ENCODE measurements around the gene OXCT2.

OXCT2 gene

GRCh38 chr1:39733161-39733560, 38.0 kb downstream of the OXCT2 start:
- peaks cover 0 to 6% (median 2%) of the 10 kb centered on the region in 10 experiments; a peak in 7 of 20 replicates for H3K4me1 ChIP-seq
- no peaks in the 10 kb centered on the region for H3K36me3 ChIP-seq
- H4K20me1 ChIP-seq, result no peaks in the 10 kb centered on the region
- H3K9me3 ChIP-seq (replicated peaks in 1 of 11), result peaks cover 0 to 3% (median 0%) of the 10 kb centered on the region in 11 experiments; a peak in 2 of 22 replicates
- H3K27me3 ChIP-seq, result peaks cover under 1 to 7% (median 2%) of the 10 kb centered on the region in 11 experiments; a peak in 14 of 22 replicates
- H3K9ac ChIP-seq, result no peak overlapping the region
- TF ChIP-seq Cebpa-rat (IDR thresholded peaks at IDR 0.05), result no peak
- H3K4me2 ChIP-seq, result no peak overlapping the region
- no peak overlapping the region for H3K4me3 ChIP-seq
- no peak overlapping the region for H3K27ac ChIP-seq

- H3K4me3 ChIP-seq, result no peak overlapping the region
- H3K27ac ChIP-seq, result no peak overlapping the region
- no peak for TF ChIP-seq Cebpa-rat (IDR thresholded peaks at IDR 0.05)
- H3K36me3 ChIP-seq, result no peaks in the 10 kb centered on the region
- no peaks in the 10 kb centered on the region for H4K20me1 ChIP-seq
- peaks cover 4 to 12% (median 7%) of the 10 kb centered on the region in 11 experiments; a peak in 18 of 22 replicates for H3K27me3 ChIP-seq
- H3K9me3 ChIP-seq (replicated peaks in 1 of 11), result no peaks in the 10 kb centered on the region; a peak in 2 of 22 replicates
- no peak overlapping the region for H3K4me2 ChIP-seq
- H3K9ac ChIP-seq, result no peak overlapping the region
- H3K4me1 ChIP-seq, result peaks cover 2 to 7% (median 5%) of the 10 kb centered on the region in 10 experiments; a peak in 19 of 20 replicates
Measured at GRCh38 chr1:39732730-39733129, 38.4 kb downstream of the OXCT2 start.

GRCh38 chr1:39729842-39730241, 41.3 kb downstream of the OXCT2 start:
- Histone ChIP-seq H3K27ac (no peak overlapping the region), H4K20me1 (no peaks in the 10 kb centered on the region), H3K27me3 (peaks cover 9 to 28% (median 14%) of the 10 kb centered on the region in 11 experiments; a peak in 18 of 22 replicates)

GRCh38 chr1:39729030-39729429, 42.1 kb downstream of the OXCT2 start:
- Histone ChIP-seq H3K36me3 (no peaks in the 10 kb centered on the region), H3K27me3 (peaks cover 9 to 28% (median 14%) of the 10 kb centered on the region in 11 experiments; a peak in 18 of 22 replicates)

More at GRCh38 chr1:39729842-39730241, 41.3 kb downstream of the OXCT2 start:
- Histone ChIP-seq H3K4me3 (no peak overlapping the region), H3K9me3 (replicated peaks in 1 of 11) (no peaks in the 10 kb centered on the region), H3K36me3 (no peaks in the 10 kb centered on the region), H3K4me1 (peaks cover 8 to 14% (median 11%) of the 10 kb centered on the region in 10 experiments), H3K4me2 (no peak overlapping the region), H3K9ac (no peak overlapping the region)
- TF ChIP-seq Cebpa-rat (IDR thresholded peaks at IDR 0.05), result no peak

GRCh38 chr1:39727932-39728317, 43.2 kb downstream of the OXCT2 start:
- H3K27me3 ChIP-seq, result peaks cover 9 to 28% (median 14%) of the 10 kb centered on the region in 11 experiments; a peak in 18 of 22 replicates
- peak overlapping the region; percentile 29 to 65 (median 47); a peak in 19 of 22 replicates for H3K4me2 ChIP-seq

More at GRCh38 chr1:39729030-39729429, 42.1 kb downstream of the OXCT2 start:
- Histone ChIP-seq H3K4me2 (no peak overlapping the region), H4K20me1 (no peaks in the 10 kb centered on the region), H3K4me3 (no peak overlapping the region), H3K9me3 (replicated peaks in 1 of 11) (no peaks in the 10 kb centered on the region), H3K4me1 (peaks cover 8 to 14% (median 11%) of the 10 kb centered on the region in 10 experiments), H3K27ac (no peak overlapping the region), H3K9ac (no peak overlapping the region)
- TF ChIP-seq Cebpa-rat (IDR thresholded peaks at IDR 0.05), result no peak

GRCh38 chr1:39727221-39727931, 43.8 kb downstream of the OXCT2 start:
- Histone ChIP-seq H3K9ac (no peak overlapping the region), H4K20me1 (no peaks in the 10 kb centered on the region), H3K4me2 (peak overlapping the region; percentile 29 to 65 (median 47)), H3K4me3 (no peak overlapping the region; a peak in 1 of 20 replicates), H3K9me3 (replicated peaks in 1 of 11) (no peaks in the 10 kb centered on the region), H3K36me3 (no peaks in the 10 kb centered on the region), H3K27me3 (peaks cover 9 to 28% (median 14%) of the 10 kb centered on the region in 11 experiments; a peak in 18 of 22 replicates), H3K4me1 (peaks cover 8 to 14% (median 11%) of the 10 kb centered on the region in 10 experiments), H3K27ac (no peak overlapping the region)
- no peak for TF ChIP-seq Cebpa-rat (IDR thresholded peaks at IDR 0.05)

More at GRCh38 chr1:39727932-39728317, 43.2 kb downstream of the OXCT2 start:
- Histone ChIP-seq H3K36me3 (no peaks in the 10 kb centered on the region), H4K20me1 (no peaks in the 10 kb centered on the region), H3K27ac (no peak overlapping the region), H3K4me1 (peaks cover 8 to 14% (median 11%) of the 10 kb centered on the region in 10 experiments), H3K9ac (no peak overlapping the region), H3K4me3 (no peak overlapping the region), H3K9me3 (replicated peaks in 1 of 11) (no peaks in the 10 kb centered on the region)
- no peak for TF ChIP-seq Cebpa-rat (IDR thresholded peaks at IDR 0.05)

DNA sequence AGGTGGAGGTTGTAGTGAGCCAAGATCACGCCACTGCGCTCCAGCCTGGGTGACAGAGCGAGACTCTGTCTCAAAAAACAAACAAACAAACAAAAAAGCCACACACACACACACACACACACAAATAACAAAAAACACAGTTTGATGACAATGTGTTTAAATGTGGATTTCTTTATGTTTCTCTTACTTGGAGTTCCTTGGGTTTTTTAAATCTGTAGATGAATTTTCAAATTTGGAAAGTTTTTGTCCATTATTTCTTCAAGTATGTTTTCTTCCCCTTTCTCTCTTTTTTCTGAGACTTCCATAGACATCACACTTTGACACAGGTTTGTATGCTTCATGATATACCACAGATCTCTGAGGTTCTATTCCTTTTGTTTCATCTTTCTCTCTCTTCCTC, 44.5 kb downstream of the OXCT2 start:
- Histone ChIP-seq H3K9me3 (replicated peaks in 1 of 11) (no peaks in the 10 kb centered on the region), H3K4me2 (peak overlapping the region in 1 of 11 experiments; percentile 46; a peak in 1 of 22 replicates), H3K4me1 (peaks cover 8 to 14% (median 11%) of the 10 kb centered on the region in 10 experiments), H3K4me3 (no peak overlapping the region), H3K27me3 (peaks cover 9 to 28% (median 14%) of the 10 kb centered on the region in 11 experiments; a peak in 18 of 22 replicates), H4K20me1 (no peaks in the 10 kb centered on the region), H3K36me3 (no peaks in the 10 kb centered on the region), H3K9ac (no peak overlapping the region), H3K27ac (no peak overlapping the region)
- TF ChIP-seq Cebpa-rat (IDR thresholded peaks at IDR 0.05), result no peak

- Histone ChIP-seq H3K4me1 (peaks cover 2 to 12% (median 5%) of the 10 kb centered on the region in 10 experiments), H3K36me3 (no peaks in the 10 kb centered on the region), H3K4me3 (no peak overlapping the region), H3K9me3 (replicated peaks in 1 of 11) (no peaks in the 10 kb centered on the region), H4K20me1 (no peaks in the 10 kb centered on the region), H3K9ac (no peak overlapping the region), H3K27ac (no peak overlapping the region), H3K27me3 (peaks cover under 1 to 14% (median 4%) of the 10 kb centered on the region in 11 experiments; a peak in 18 of 22 replicates), H3K4me2 (no peak overlapping the region)
- no peak for TF ChIP-seq Cebpa-rat (IDR thresholded peaks at IDR 0.05)
Measured at GRCh38 chr1:39722495-39722894, 48.7 kb downstream of the OXCT2 start.

DNA sequence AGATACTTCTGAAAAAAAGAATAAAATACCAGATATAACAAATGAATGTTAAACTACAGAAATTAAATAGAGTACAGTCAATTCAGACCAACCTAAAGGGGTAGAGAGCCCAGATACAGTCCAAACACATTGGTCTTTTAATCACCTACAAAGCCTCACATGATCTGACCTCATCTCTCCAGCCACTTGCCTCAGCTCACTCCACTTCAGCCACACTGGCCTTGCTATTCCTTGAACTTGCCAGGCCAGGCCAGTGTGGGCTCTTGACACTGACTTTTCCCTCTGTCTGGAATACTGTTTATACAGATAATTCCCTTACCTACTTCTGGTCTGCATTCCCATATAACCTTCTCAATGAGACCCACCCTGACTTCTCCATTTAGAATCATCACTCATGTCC, 49.5 kb downstream of the OXCT2 start:
- no peak for TF ChIP-seq Cebpa-rat (IDR thresholded peaks at IDR 0.05)
- Histone ChIP-seq H3K9ac (no peak overlapping the region), H3K27me3 (peaks cover 0 to 6% (median 0%) of the 10 kb centered on the region in 11 experiments; a peak in 3 of 22 replicates), H3K4me3 (no peak overlapping the region), H3K9me3 (replicated peaks in 1 of 11) (no peaks in the 10 kb centered on the region), H3K4me1 (peaks cover 0 to 7% (median 0%) of the 10 kb centered on the region in 10 experiments; a peak in 3 of 20 replicates), H4K20me1 (no peaks in the 10 kb centered on the region), H3K27ac (no peak overlapping the region), H3K36me3 (no peaks in the 10 kb centered on the region), H3K4me2 (no peak overlapping the region)

Data from BLaER1 treated with 17β-estradiol and CSF1 and Interleukin-3, amounts not matched to agents 10 nM and 100 nM (cell line).